ENCODE results near the gene SLN. TPM values are rescaled to one million over a fixed set of nuclear protein-coding genes. Genes with fewer than 3 reads are reported as not detected.

SLN gene
- total and polyA plus RNA-seq, 10 of the 15 experiments (the other 5 are each of a cell fraction or from before 2014, with no cell fraction given) = 0.39 TPM; not detected in 9

GRCh38 chr11:107743191-107743590 is 31.3 kb upstream of the SLN start (continued):
- no peak for TF ChIP-seq KDM1A (IDR thresholded peaks at IDR 0.05; ENCODE audit: borderline replicate concordance)

- no peak overlapping the region for H3K4me2 ChIP-seq (ENCODE audit: control insufficient read depth, insufficient read depth)
- no peaks in the 10 kb centered on the region for H3K9me3 ChIP-seq (replicated peaks; ENCODE audit: control insufficient read depth, insufficient read depth, low read length)
- peak overlapping the region; percentile 25; the same call in 1 of the 2 replicates for H2AFZ ChIP-seq (ENCODE audit: control insufficient read depth, low read depth, low read length)
- no peaks in the 10 kb centered on the region for H3K27me3 ChIP-seq (replicated peaks in 1 of 2; ENCODE audit: control insufficient read depth in 2 of 2, insufficient read depth in 2 of 2, low read length in 1 of 2)
- H3K79me2 ChIP-seq (ENCODE audit: control insufficient read depth, insufficient read depth, low read length) = no peaks in the 10 kb centered on the region
- 14% methylated on average over 7 of the region's 7 CpGs for WGBS (ENCODE audit: insufficient coverage, insufficient replicate concordance, low lambda C conversion rate, missing lambda C conversion rate)
- DNase-seq (ENCODE audit: low read depth, low spot score) (peak; percentile 25), FAIRE-seq (peak; percentile 81), ATAC-seq (peak; percentile 98)
- H3K9ac ChIP-seq (ENCODE audit: control insufficient read depth, insufficient read depth, low read length) = no peak overlapping the region
- intact Hi-C loops (cut with micrococcal nuclease; ENCODE audit: unreplicated experiment) (loop anchor here (1.0 to 2.0 kb wide), 2 partner anchors 30 to 157 kb away; no protein-coding TSS in a partner anchor), in situ Hi-C loops (cut with MboI) (loop anchor here (5.0 kb wide), 1 partner anchor 156 kb away; no protein-coding TSS in a partner anchor)
- no peak overlapping the region for H3K4me3 ChIP-seq
- ChIA-PET POLR2A (interaction anchor here (0.7 to 1.4 kb wide), 3 partner anchors 30 to 118 kb away, joined by 3 read pairs; partner anchors contain the start of gene SLC35F2), SMC1A (ENCODE audit: uncharacterized antibody, unreplicated experiment) (interaction anchor here (0.7 to 4.1 kb wide), 27 partner anchors 10 to 846 kb away, joined by 3 to 33 read pairs (median 4); partner anchors contain the start of gene ALKBH8), RAD21 (ENCODE audit: unreplicated experiment) (interaction anchor here (0.8 to 3.0 kb wide), 14 partner anchors 9 to 178 kb away, joined by 3 to 28 read pairs (median 4); no protein-coding TSS in a partner anchor), CTCF (interaction anchor here (0.6 to 7.2 kb wide), 40 partner anchors 10 to 268 kb away, joined by 3 to 96 read pairs (median 4); partner anchors contain the start of genes CUL5 and SLN)
- H3K4me1 ChIP-seq (ENCODE audit: control insufficient read depth, insufficient read depth, low read length) = no peaks in the 10 kb centered on the region
- H3K27ac ChIP-seq (ENCODE audit: control insufficient read depth, insufficient read depth) = no peak overlapping the region
- no peaks in the 10 kb centered on the region for H4K20me1 ChIP-seq (ENCODE audit: control insufficient read depth, insufficient read depth)
- no peaks in the 10 kb centered on the region for H3K36me3 ChIP-seq (ENCODE audit: control insufficient read depth in 2 of 2, insufficient read depth in 2 of 2, low read length in 1 of 2)
- no TSS peak for BruUV-seq (replicated peaks)
- no peak for TF ChIP-seq E4F1 (IDR thresholded peaks at IDR 0.05; ENCODE audit: borderline replicate concordance, partially characterized antibody)
- TF ChIP-seq TARDBP (IDR thresholded peaks at IDR 0.05; ENCODE audit: borderline replicate concordance) = no peak
- peak; percentile 46 for TF ChIP-seq RUNX3 (IDR thresholded peaks at IDR 0.05; ENCODE audit: low read length)
- peak; percentile 57 to 67; a peak in 1 of 4 replicates for TF ChIP-seq SRF (IDR thresholded peaks at IDR 0.05; ENCODE audit: low read depth in 2 of 2, low read length in 2 of 2)
- no peak for TF ChIP-seq MYC (IDR thresholded peaks at IDR 0.05; ENCODE audit: insufficient read depth, insufficient read length, insufficient replicate concordance, low read length, severe bottlenecking)
- TF ChIP-seq SPI1 (IDR thresholded peaks at IDR 0.05; ENCODE audit: borderline replicate concordance, insufficient read depth, low read depth, low read length) = peak; percentile 73
- no peak for TF ChIP-seq BCL3 (IDR thresholded peaks at IDR 0.05; ENCODE audit: borderline replicate concordance, insufficient read depth, low read depth, low read length, poor library complexity, severe bottlenecking)
- no peak for TF ChIP-seq NFIC (IDR thresholded peaks at IDR 0.05; ENCODE audit: low read depth, low read length)
- TF ChIP-seq IKZF1 (conservative IDR thresholded peaks at IDR 0.05) = 0 out of 2 replicates have a peak, but pooled peaks have one; percentile 12
- no peak for TF ChIP-seq PML (IDR thresholded peaks at IDR 0.05; ENCODE audit: low read length)
- TF ChIP-seq SMC3 (IDR thresholded peaks at IDR 0.05; ENCODE audit: borderline replicate concordance, low read length) = peak; percentile 83; the same call in 1 of the 2 replicates
- TF ChIP-seq YY1 (IDR thresholded peaks at IDR 0.05; ENCODE audit: low read depth, low read length) = peak; percentile 85
- peak in 1 of 2 experiments; percentile 32; a peak in 1 of 4 replicates for TF ChIP-seq BHLHE40 (IDR thresholded peaks at IDR 0.05; ENCODE audit: borderline replicate concordance in 1 of 2, low read depth in 2 of 2, low read length in 1 of 2)
Observed at GRCh38 chr11:107741044-107741823, 29.4 kb upstream of the SLN start.

Measured in GM12878 (cell line).